ENCODE data around the gene SIK3.

The SIK3 gene

DNA sequence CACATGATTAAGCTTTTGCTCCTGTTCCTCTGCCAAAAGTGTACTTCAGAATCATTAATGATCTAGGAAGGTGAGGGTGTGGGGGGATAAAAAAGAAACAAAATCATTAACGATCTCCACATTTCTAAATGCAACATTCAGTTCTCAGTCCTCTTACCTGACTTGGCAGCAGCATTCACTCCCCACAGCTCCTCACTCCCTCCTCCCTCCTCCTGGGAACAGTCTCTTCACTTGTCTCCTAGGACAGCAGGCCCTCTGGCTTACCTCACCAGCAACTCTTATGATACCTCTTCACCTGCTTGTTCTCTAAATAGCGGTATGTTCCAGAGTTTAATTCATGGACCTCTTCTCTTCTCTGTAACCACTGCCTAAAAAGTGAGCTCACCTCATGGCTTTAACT, 204.3 kb downstream of the SIK3 start:
- no peak for DNase-seq (ENCODE audit: low spot score)

DNA sequence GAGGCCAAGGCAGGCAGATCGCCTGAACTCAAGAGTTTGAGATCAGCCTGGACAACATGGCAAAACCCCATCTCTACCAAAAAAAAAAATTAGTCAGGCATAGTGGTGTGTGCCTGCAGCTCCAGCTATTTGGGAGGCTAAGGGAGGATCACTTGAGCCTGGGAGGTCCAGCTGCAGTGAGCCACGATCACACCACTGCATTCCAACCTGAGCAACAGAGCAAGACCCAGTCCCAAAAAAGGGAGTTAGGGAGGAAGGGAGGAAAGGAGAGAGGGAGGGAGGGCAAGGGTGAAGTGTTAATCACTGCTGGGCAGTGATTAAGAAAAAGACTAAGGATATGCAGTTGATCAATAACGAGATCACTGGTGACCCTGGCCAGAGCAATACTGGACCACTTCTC, 204.8 kb downstream of the SIK3 start:
- DNase-seq (ENCODE audit: low spot score) = no peak

DNA sequence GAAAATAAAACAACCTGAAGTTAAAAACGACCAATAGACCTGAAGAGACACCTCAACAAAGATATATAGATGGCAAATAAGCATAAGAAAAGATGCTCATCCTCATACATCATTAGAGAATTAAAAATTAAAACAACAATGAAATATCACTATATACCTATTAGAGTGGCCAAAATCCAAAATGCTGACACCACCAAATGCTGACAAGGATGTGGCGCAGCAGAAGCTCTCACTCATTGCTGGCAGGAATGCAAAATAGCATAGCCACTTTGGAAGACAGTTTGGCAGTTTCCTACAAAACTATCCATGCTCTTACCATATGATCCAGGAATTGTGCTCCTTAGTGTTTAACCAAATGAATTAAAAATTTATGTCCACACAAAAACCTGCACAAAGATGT, 205.9 kb downstream of the SIK3 start:
- DNase-seq (ENCODE audit: low spot score) = no peak

GRCh38 chr11:116891746-116892145, 206.5 kb downstream of the SIK3 start:
- no peak for DNase-seq (ENCODE audit: low spot score)

GRCh38 chr11:116890607-116891006, 207.6 kb downstream of the SIK3 start:
- DNase-seq (ENCODE audit: low spot score) = no peak

GRCh38 chr11:116890193-116890592, 208.0 kb downstream of the SIK3 start:
- DNase-seq (ENCODE audit: low spot score) = no peak

DNA sequence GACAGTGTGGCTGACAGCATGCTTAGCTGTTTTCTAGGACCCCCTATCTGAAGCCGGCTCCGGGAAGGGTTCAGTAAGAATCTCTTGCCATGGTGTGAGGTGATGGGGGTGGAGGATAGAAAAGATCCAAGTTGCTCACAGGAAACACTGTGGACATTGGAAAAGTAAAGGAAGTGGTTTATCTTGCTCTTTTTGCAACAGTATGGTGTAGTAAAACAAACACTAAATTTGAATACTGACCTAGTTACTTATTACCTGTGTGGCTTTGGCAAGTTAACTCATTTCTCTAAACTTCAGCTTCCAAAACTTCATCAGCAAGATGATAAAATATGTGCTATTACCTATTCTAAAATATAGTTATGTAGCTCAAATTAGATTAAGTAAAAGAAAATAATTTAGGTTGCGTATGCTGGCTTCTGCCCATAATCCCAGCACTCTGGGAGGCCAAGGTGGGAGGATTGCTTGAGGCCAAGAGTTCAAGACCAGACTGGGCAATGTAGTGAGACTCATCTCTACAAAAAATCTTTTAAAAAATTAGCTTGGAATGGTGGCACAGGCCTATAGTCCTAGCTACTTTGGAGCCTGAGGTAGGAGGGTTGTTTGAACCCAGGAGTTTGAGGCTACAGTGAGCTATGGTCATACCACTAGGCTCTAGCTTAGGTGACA, 209.2 kb downstream of the SIK3 start:
- DNase-seq (ENCODE audit: low spot score) = peak; percentile 9

DNA sequence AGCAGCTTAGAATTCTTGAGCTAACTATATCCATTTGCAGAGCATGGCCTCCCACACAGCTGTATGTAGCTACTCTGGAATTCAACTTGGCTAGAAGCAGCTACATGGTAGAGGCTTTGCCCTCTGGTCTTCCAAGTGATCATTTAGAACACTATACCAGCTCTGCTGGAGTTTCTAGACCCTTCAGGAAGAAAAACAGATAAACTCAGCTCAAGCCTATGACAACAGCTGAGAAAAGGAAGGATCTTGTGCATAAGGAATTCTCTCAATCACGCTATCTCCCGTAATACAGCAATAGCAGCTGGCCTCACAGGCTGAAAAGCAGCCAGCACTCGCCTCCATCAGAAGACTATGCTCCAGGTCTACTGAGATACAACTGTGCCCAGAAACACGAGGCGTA, 210.2 kb downstream of the SIK3 start:
- DNase-seq (ENCODE audit: low spot score) = no peak

DNA sequence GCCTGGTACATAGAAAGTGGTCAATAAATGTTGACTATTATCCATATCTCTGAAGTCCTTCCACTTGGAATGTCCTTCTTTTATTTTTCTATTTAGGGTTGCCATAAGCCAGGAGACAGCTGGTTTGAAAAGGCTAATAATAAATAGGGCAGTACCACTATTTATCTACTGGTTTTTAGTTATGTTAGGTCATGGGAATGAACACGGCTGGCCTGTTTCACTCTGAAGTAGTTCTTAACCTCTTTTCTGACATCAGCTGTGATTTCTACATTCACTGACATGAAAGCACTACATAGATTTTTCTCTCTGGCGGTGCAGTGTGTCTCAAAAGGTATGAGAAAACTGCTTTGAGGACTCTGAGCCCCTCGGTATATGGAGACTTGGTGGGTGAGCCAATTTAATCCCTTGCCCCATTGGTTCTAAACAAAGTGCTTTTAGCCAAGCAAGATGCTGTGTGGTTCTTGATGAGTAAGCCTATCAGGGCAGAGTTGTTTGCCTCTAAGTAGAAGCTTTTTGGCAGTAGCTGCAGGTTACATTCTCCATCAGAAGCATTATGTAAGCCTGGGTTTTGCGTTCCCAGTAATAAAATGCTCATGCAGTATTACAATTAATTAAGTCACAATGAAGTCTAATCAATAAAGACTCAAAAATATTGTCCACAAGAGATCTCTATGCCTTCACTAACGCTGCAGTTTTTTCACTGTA, 212.1 kb downstream of the SIK3 start:
- no peak for DNase-seq (ENCODE audit: low spot score)

DNA sequence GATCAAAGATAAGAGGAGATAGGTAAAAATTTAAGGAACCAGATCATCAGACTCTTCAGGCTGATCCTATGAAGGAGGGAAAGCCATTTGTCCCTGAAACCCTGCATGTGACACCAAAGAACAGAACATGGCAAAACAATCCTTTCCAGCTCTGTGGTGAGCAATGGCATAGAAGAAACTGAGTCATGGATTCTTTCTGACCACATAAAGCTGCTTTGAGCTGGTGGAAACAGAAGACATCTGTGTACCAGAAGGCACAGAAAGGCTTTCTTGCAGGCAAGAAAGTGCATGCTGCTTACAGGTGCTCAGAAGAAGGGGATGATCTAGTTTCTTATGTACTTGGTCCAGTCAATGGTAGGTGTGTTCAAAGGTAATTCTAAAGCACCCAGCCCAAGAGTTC, 215.8 kb downstream of the SIK3 start:
- DNase-seq (ENCODE audit: low spot score) = no peak

DNA sequence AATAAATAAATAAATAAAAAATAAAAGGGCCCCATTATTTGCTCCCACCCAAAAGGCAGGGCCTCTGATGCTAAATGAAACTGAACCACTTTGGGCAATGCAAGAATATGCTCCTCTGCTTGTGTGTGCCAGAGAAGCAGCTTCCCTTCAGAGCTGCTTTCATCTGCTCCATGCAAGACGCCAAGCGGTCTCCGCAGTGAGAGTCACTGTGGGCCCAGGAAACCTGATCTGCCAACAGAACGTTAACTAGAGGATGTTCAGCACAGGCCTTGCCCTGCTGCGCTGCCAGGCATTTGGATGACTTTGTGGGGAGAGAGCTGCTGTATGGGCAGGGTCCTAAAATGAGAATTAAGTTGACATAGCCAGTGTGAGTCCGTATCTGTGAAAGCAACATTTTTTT, 217.1 kb downstream of the SIK3 start:
- no peak for DNase-seq (ENCODE audit: low spot score)

GRCh38 chr11:116879800-116880625, 218.2 kb downstream of the SIK3 start:
- DNase-seq (ENCODE audit: low spot score) = peak; percentile 56

- DNase-seq (ENCODE audit: low spot score) = no peak
Measured at GRCh38 chr11:116876656-116877055, 221.6 kb downstream of the SIK3 start.

GRCh38 chr11:116875194-116875593, 223.0 kb downstream of the SIK3 start:
- DNase-seq (ENCODE audit: low spot score) = no peak

- no peak for DNase-seq (ENCODE audit: low spot score)
Measured at GRCh38 chr11:116874251-116874650, 224.0 kb downstream of the SIK3 start.

- no peak for DNase-seq (ENCODE audit: low spot score)
Measured at GRCh38 chr11:116873381-116873780, 224.8 kb downstream of the SIK3 start.

GRCh38 chr11:116871248-116871647, 227.0 kb downstream of the SIK3 start:
- no peak for DNase-seq (ENCODE audit: low spot score)

DNA sequence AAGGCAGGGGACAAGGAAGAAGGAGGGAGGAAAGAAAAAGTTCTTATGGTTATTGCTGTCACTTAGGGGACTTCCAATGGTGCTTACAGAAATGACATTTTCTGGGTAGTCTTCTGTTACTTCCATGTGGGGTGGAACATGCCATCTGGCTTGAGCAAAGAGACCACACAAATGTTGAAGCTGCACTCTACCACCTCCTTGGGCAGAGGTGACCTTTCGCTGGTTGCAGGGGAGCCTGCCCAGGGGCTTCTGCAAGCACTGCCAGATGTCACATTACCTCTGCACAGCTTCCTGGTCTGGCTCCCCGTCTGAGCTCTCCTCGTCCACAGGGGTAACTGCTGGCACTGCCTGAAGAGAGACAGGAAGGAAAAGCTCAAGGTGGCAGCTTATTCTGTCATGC, 228.2 kb downstream of the SIK3 start:
- DNase-seq (ENCODE audit: low spot score) = no peak

DNA sequence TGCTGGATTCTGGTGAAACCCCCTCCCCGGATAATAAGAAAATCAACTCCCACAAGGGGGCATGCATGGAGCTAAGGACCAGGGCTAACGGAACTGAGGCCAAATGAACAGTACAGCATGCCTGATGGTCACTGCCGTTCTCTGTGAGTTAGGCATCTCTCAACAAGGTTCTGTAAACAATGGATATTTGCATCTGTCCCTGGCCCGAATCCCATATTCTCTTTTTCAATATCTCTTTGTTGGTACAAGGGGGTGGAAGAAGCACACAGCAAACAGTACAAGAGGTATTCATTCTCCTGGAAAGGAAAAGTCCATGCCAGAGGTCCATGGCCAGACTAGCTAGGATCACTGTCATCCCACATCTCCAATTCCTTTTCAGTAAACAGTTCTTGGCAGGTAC, 228.6 kb downstream of the SIK3 start:
- no peak for DNase-seq (ENCODE audit: low spot score)

DNA sequence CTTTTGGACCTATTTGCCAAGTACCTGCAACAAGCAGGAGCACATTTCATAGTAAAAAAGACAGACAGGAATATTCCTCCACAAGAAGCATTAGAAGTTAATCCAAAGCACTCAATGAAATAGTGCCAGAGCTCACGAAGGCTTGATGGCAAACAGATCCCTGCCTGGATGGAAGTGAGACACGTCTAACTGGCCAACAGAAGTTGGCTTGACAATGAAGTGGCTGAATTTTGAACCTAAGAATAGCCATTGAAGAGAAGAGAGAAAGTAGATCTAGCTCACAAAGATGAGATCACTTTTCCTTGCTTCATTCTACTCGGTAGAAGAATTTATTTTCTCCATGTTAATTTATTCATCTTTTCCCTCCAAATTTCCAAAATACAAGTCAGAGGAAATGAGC, 230.2 kb downstream of the SIK3 start:
- DNase-seq (ENCODE audit: low spot score) = no peak

DNA sequence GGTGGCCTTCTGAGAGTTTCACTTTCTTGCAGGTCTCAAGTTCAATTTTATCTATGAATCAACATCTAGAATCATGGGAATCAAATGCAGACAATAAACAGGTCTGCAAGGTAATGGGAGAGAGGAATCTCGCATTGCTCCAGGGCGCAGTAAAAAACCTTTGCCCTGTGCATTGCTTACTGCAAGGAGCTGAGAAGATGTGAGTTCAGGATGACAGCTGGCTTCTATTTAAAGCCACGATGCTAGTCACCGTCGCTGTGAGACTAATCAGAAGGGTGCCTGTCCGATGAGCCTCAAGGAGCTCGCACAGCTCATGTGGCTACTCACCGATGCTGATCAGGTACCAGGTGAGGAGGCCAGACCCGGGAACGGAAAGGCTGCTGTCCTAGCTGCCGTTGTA, 230.6 kb downstream of the SIK3 start:
- no peak for DNase-seq (ENCODE audit: low spot score)

DNA sequence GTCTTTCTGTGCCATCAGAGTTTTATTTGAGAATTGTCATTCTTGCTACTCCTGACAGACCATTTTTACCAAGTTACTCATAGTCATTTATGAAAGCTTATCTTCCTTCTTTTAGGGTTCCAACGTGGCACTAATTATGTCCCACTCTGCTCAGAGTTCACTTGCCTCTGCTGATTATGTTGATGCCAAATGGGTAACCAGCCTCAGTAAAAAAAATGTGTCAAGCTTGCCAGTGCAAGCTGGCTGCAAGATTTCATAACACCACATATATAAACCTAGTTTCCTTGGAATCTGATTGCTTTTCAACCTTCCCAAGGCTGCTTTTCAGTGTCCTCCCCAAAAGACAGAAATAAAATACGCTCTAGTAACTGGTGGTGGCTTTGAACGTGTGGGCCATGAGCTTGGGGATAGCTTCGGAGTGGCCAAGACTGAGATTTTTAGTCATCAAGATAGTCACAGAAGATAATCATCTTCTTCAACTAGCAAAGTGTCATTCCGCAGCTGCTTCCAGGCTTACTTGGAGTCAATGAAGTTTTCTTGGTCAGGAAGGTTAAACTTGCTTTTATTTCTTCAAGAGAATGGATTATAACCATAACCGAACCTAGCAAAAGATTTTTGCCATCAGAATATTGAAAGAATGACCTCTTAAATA, 231.3 kb downstream of the SIK3 start:
- no peak for DNase-seq (ENCODE audit: low spot score)

GRCh38 chr11:116865696-116866095, 232.5 kb downstream of the SIK3 start:
- DNase-seq (ENCODE audit: low spot score) = no peak

All from HuH-7 (cell line).